GM18873 (cell line): ENCODE measurements around the gene CCDC182.

Experiments used
- ATAC-seq: cut with Tn5 transposase; IDR thresholded peaks from one replicate; pipeline ENCODE4 v1.9.1; 2021; ENCODE audit warnings: mild to moderate bottlenecking, moderate library complexity, moderate number of reproducible peaks; ENCODE audit not compliant: unreplicated experiment, low FRiP score

Gene CCDC182

GRCh38 chr17:57704448-57704847 is 40.7 kb downstream of the CCDC182 start:
- ATAC-seq = no peak

GRCh38 chr17:57703273-57703672 is 41.8 kb downstream of the CCDC182 start:
- ATAC-seq = no peak

- ATAC-seq = no peak
Observed at GRCh38 chr17:57701124-57701523, 44.0 kb downstream of the CCDC182 start.

- ATAC-seq = no peak
Observed at GRCh38 chr17:57699751-57700219, 45.3 kb downstream of the CCDC182 start.

- ATAC-seq = no peak
Observed at GRCh38 chr17:57697891-57698711, 47.0 kb downstream of the CCDC182 start.

GRCh38 chr17:57697197-57697596 is 47.9 kb downstream of the CCDC182 start:
- ATAC-seq = no peak

- ATAC-seq = no peak
Observed at GRCh38 chr17:57696050-57696449, 49.0 kb downstream of the CCDC182 start.
